HCT116 (cell line): ENCODE data around the gene HTT-AS. TPM values are rescaled to one million over a fixed set of nuclear protein-coding genes. Genes with fewer than 3 reads are reported as not detected.

Source experiments
- ATAC-seq: fragments of 200-7000 bp; cut with Tn5 transposase; 2 replicates; pipeline ENCODE4 v1.9.1; 2020; ENCODE audit warnings: mild to moderate bottlenecking, moderate library complexity
- BruUV-seq: library from RNA; stranded (reverse); fragments of 400-500 nt; replicated peaks from 2 replicates; lab custom pipeline; 2021; lab: Mats Ljungman, UMichigan
- CTCF ChIA-PET: fragments of 300-600 bp; sonication (Branson Sonifier 250); formaldehyde crosslinking; loops from one replicate; lab custom pipeline; 2021; ENCODE audit warnings: antibody characterized with exemption; lab: Charles Lee
- POLR2A ChIA-PET: fragments of 300-600, 350-600 bp; sonication (Branson Sonifier 250); formaldehyde crosslinking; loops from one replicate; lab custom pipeline; 2021; ENCODE audit warnings: antibody characterized with exemption; lab: Charles Lee
- RAD21 ChIA-PET, 2 experiments: fragments of 300-600 bp; sonication (Branson Sonifier 250); formaldehyde crosslinking; loops; one replicate each; lab custom pipeline; 2023; ENCODE audit warnings: low total read pairs in 2 of 2; ENCODE audit not compliant: uncharacterized antibody in 2 of 2, unreplicated experiment in 2 of 2, low non-redundant PET in 1 of 2; lab: Charles Lee
- DNase-seq: peaks from one replicate; pipeline ENCODE4 v3.0.0-alpha.2; 2010; ENCODE audit warnings: low read depth, low spot score
- H2AFZ ChIP-seq: fragments of 200-600 bp; shearing (Covaris generic), sonication (generic); 2 replicates; pipeline ENCODE4 v1.6.1; 2017; ENCODE audit warnings: low read depth, mixed run types, mixed read lengths, antibody characterized with exemption, low read length; ENCODE audit not compliant: poor library complexity, severe bottlenecking
- H3K27ac ChIP-seq: 2 replicates; pipeline ENCODE4 v1.5.1; 2012; ENCODE audit warnings: low read depth, low read length
- H3K27me3 ChIP-seq: fragments of 200-600 bp; sonication (generic); 2 replicates; pipeline ENCODE4 v1.6.1; 2016; ENCODE audit warnings: mixed run types, low read length, mixed read lengths; ENCODE audit not compliant: insufficient read depth
- H3K36me3 ChIP-seq, 2 experiments: fragments of 200-500 bp in 1 of 2; fragments of 200-600 bp in 1 of 2; sonication (Bioruptor generic) in 1 of 2; sonication (generic) in 1 of 2; 2 replicates each; pipeline versions ENCODE4 v1.5.1 to v1.6.1; 2014 to 2016; ENCODE audit warnings: low read length in 2 of 2, inconsistent platforms in 1 of 2, mixed read lengths in 1 of 2, mixed run types in 1 of 2; ENCODE audit not compliant: insufficient read depth in 2 of 2, control insufficient read depth in 1 of 2
- H3K4me1 ChIP-seq, 2 experiments: fragments of 200-600 bp in 1 of 2; sonication (generic) in 1 of 2; 2 replicates each; pipeline versions ENCODE4 v1.5.1 to v1.6.1; 2012 to 2017; ENCODE audit warnings: low read length in 2 of 2, inconsistent platforms in 1 of 2, mild to moderate bottlenecking in 1 of 2, mixed read lengths in 1 of 2, mixed run types in 1 of 2, moderate library complexity in 1 of 2; ENCODE audit not compliant: insufficient read depth in 2 of 2, control insufficient read depth in 1 of 2
- H3K4me2 ChIP-seq: fragments of 200-600 bp; sonication (generic); 2 replicates; pipeline ENCODE4 v1.6.1; 2017; ENCODE audit warnings: mixed run types, low read length, mixed read lengths
- H3K4me3 ChIP-seq, 2 experiments: fragments of 200-600 bp in 1 of 2; sonication (generic) in 1 of 2; replicated peaks in 1 of 2; 2 replicates each; pipeline ENCODE4 v1.5.1; 2011 to 2016; ENCODE audit warnings: low read length in 2 of 2, control low read depth in 1 of 2, low read depth in 1 of 2, mild to moderate bottlenecking in 1 of 2, mixed read lengths in 1 of 2, mixed run types in 1 of 2
- H3K79me2 ChIP-seq: fragments of 200-600 bp; sonication (generic); 2 replicates; pipeline ENCODE4 v1.6.1; 2017; ENCODE audit warnings: mild to moderate bottlenecking, mixed run types, low read length, moderate library complexity, mixed read lengths; ENCODE audit not compliant: insufficient read depth
- H3K9ac ChIP-seq: fragments of 200-600 bp; sonication (generic); 2 replicates; pipeline ENCODE4 v1.6.1; 2016; ENCODE audit warnings: low read length, mixed read lengths
- H3K9me2 ChIP-seq: fragments of 200-600 bp; sonication (generic), shearing (Covaris generic); 2 replicates; pipeline ENCODE4 v1.6.1; 2017; ENCODE audit warnings: mixed run types, mild to moderate bottlenecking, moderate library complexity; ENCODE audit not compliant: insufficient read depth
- H3K9me3 ChIP-seq, 2 experiments: fragments of 200-500 bp in 1 of 2; fragments of 200-600 bp in 1 of 2; sonication (Bioruptor generic) in 1 of 2; sonication (generic) in 1 of 2; 2 replicates each; pipeline ENCODE4 v1.6.1; 2014 to 2017; ENCODE audit warnings: low read length in 2 of 2, mixed read lengths in 2 of 2, inconsistent platforms in 1 of 2, low read depth in 1 of 2, mild to moderate bottlenecking in 1 of 2, mixed run types in 1 of 2, moderate library complexity in 1 of 2; ENCODE audit not compliant: control insufficient read depth in 1 of 2, insufficient read depth in 1 of 2
- H4K20me1 ChIP-seq: fragments of 200-600 bp; sonication (generic), shearing (Covaris generic); 2 replicates; pipeline ENCODE4 v1.6.1; 2017; ENCODE audit warnings: mixed run types, mild to moderate bottlenecking, moderate library complexity; ENCODE audit not compliant: insufficient read depth
- CBX3 ChIP-seq: IDR thresholded peaks from 2 replicates; pipeline ENCODE4 v1.6.1; 2012; ENCODE audit warnings: low read depth
- CEBPB ChIP-seq: IDR thresholded peaks from 2 replicates; pipeline ENCODE4 v1.6.1; 2012; ENCODE audit warnings: low read depth
- EZH2phosphoT487 ChIP-seq: fragments of 200-600 bp; IDR thresholded peaks from 2 replicates; pipeline ENCODE4 v1.6.1; 2018; ENCODE audit warnings: antibody characterized with exemption, borderline replicate concordance
- MAX ChIP-seq: IDR thresholded peaks from 2 replicates; pipeline ENCODE4 v1.6.1; 2012
- POLR2AphosphoS5 ChIP-seq: IDR thresholded peaks from 2 replicates; pipeline ENCODE4 v1.6.1; 2011; ENCODE audit warnings: mild to moderate bottlenecking, low read depth, low read length, moderate library complexity
- SP1 ChIP-seq: IDR thresholded peaks from 2 replicates; pipeline ENCODE4 v1.6.1; 2012; ENCODE audit warnings: low read depth
- SRF ChIP-seq: IDR thresholded peaks from 2 replicates; pipeline ENCODE4 v1.6.1; 2012; ENCODE audit warnings: low read depth
- TCF7L2 ChIP-seq: IDR thresholded peaks from 2 replicates; pipeline ENCODE4 v1.7.0; 2011; ENCODE audit warnings: borderline replicate concordance, inconsistent platforms; ENCODE audit not compliant: insufficient read depth, insufficient read length; ENCODE audit errors: extremely low read depth
- ZBTB33 ChIP-seq: IDR thresholded peaks from 2 replicates; pipeline ENCODE4 v1.6.1; 2011; ENCODE audit warnings: mild to moderate bottlenecking, low read length, moderate library complexity; ENCODE audit not compliant: insufficient replicate concordance; ENCODE audit errors: extremely low read depth
- intact Hi-C: fragments of 100-400 bp; cut with micrococcal nuclease; formaldehyde crosslinking; loops from 2 replicates; pipeline ENCODE4 v1.10.0; 2022
- total RNA-seq: library from RNA; stranded (reverse); gene quantifications from one replicate; pipeline ENCODE4 v1.2.1, GENCODE V29; 2021; ENCODE audit not compliant: unreplicated experiment
- TF ChIP-seq, protein P1 (sequence below): IDR thresholded peaks from 2 replicates; pipeline ENCODE4 v1.6.1; 2012

Gene HTT-AS
- total RNA-seq, 1 experiment from 2014 or later = not detected

- no peaks in the 10 kb centered on the region for H3K4me1 ChIP-seq
- DNase-seq (no peak), ATAC-seq (no peak)
- TF ChIP-seq POLR2AphosphoS5 (no peak), CBX3 (no peak), SP1 (no peak), MAX (no peak)
- TF ChIP-seq, protein P1, sequence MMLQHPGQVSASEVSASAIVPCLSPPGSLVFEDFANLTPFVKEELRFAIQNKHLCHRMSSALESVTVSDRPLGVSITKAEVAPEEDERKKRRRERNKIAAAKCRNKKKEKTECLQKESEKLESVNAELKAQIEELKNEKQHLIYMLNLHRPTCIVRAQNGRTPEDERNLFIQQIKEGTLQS = no peak
- TF ChIP-seq, all 23 proteins: peak for 0
- intact Hi-C loops = loop anchor here (5.0 kb wide), 1 partner anchor 92 kb away; no protein-coding TSS in a partner anchor
- no TSS peak for BruUV-seq
- Histone ChIP-seq H4K20me1 (no peaks in the 10 kb centered on the region), H3K4me2 (no peak overlapping the region), H3K27ac (no peak overlapping the region), H3K36me3 (no peaks in the 10 kb centered on the region), H3K4me3 (no peak overlapping the region), H3K9ac (no peak overlapping the region), H3K27me3 (no peaks in the 10 kb centered on the region), H3K9me2 (no peaks in the 10 kb centered on the region; the same call in 1 of the 2 replicates), H3K79me2 (no peaks in the 10 kb centered on the region), H3K9me3 (no peaks in the 10 kb centered on the region), H2AFZ (no peak overlapping the region)
- RAD21 ChIA-PET = no interaction called here
- POLR2A ChIA-PET = no interaction called here
- CTCF ChIA-PET = interaction anchor here (1.3 kb wide), 1 partner anchor 13 kb away, joined by 3 read pairs; no protein-coding TSS in a partner anchor
These were observed 29.2 kb downstream of the HTT-AS start for GRCh38 chr4:3044870-3045819.

GRCh38 chr4:3043282-3044020 is 30.9 kb downstream of the HTT-AS start:
- no peaks in the 10 kb centered on the region for H3K36me3 ChIP-seq
- no peak overlapping the region for H3K9ac ChIP-seq
- ChIA-PET CTCF (interaction anchor here (1.4 kb wide), 1 partner anchor 92 kb away, joined by 3 read pairs; no protein-coding TSS in a partner anchor), RAD21 (no interaction called here), POLR2A (no interaction called here)
- H3K4me3 ChIP-seq = no peak overlapping the region
- H3K79me2 ChIP-seq = no peaks in the 10 kb centered on the region
- intact Hi-C loops = no loop called here
- no peaks in the 10 kb centered on the region for H3K9me2 ChIP-seq
- H4K20me1 ChIP-seq = no peaks in the 10 kb centered on the region
- no TSS peak for BruUV-seq
- no peak overlapping the region for H2AFZ ChIP-seq
- no peak for DNase-seq
- no peaks in the 10 kb centered on the region for H3K27me3 ChIP-seq
- H3K4me1 ChIP-seq = no peaks in the 10 kb centered on the region
- no peaks in the 10 kb centered on the region for H3K9me3 ChIP-seq
- ATAC-seq = no peak
- H3K4me2 ChIP-seq = no peak overlapping the region
- H3K27ac ChIP-seq = no peak overlapping the region
- TF ChIP-seq MAX (no peak), TCF7L2 (no peak), SP1 (no peak), EZH2phosphoT487 (no peak), CEBPB (no peak), ZBTB33 (no peak), CBX3 (no peak), SRF (no peak)
- TF ChIP-seq, protein P1 = no peak
